Measurements from ENCODE around the gene DMRT2.

DNA sequence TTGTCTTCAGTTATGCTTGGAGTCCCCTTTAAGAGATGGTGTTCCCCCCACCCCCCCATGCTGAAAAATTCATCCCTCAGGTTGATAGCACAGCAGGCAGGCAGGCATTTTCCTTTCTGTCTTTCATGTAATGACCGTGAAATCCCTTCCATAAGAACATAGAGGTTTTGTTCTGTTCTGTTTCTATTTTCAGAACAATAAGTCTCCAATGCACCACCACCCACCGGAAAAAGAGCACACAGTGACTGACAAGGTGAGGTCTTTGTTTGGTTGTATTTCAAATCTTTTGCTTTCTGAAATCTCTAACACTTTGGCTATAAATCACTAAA is 52.4 kb downstream of the DMRT2 start:
- TF ChIP-seq, protein P1, sequence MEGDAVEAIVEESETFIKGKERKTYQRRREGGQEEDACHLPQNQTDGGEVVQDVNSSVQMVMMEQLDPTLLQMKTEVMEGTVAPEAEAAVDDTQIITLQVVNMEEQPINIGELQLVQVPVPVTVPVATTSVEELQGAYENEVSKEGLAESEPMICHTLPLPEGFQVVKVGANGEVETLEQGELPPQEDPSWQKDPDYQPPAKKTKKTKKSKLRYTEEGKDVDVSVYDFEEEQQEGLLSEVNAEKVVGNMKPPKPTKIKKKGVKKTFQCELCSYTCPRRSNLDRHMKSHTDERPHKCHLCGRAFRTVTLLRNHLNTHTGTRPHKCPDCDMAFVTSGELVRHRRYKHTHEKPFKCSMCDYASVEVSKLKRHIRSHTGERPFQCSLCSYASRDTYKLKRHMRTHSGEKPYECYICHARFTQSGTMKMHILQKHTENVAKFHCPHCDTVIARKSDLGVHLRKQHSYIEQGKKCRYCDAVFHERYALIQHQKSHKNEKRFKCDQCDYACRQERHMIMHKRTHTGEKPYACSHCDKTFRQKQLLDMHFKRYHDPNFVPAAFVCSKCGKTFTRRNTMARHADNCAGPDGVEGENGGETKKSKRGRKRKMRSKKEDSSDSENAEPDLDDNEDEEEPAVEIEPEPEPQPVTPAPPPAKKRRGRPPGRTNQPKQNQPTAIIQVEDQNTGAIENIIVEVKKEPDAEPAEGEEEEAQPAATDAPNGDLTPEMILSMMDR (conservative IDR thresholded peaks at IDR 0.05): no peak
- TF ChIP-seq EZH2 (IDR thresholded peaks at IDR 0.05; ENCODE audit: low read depth): no peak
